GM10248 (cell line): ENCODE results near the gene NELL2.

Experiments used
- CTCF ChIA-PET: fragments of 300-600 bp; sonication (Branson Sonifier 250); formaldehyde crosslinking; extraction: SDS; loops from one replicate; lab custom pipeline; 2021; ENCODE audit warnings: antibody characterized with exemption; lab: Yijun Ruan, JAX
- POLR2A ChIA-PET: fragments of 350-650 bp; sonication (Branson Sonifier 250); formaldehyde crosslinking; extraction: SDS; loops from one replicate; lab custom pipeline; 2020; ENCODE audit warnings: antibody characterized with exemption; lab: Yijun Ruan, JAX
- DNase-seq: peaks from one replicate; pipeline ENCODE4 v3.0.0; 2012; ENCODE audit errors: extremely low spot score
- CTCF ChIP-seq: IDR thresholded peaks from 2 replicates; pipeline ENCODE4 v1.5.1; 2012; ENCODE audit warnings: mild to moderate bottlenecking, low read depth; ENCODE audit errors: extremely low read depth, missing control alignments, control extremely low read depth

The NELL2 gene

GRCh38 chr12:44510510-44510909 lies 365.6 kb downstream of the NELL2 start:
- ChIA-PET POLR2A (no interaction called here), CTCF (interaction anchor here (0.8 to 1.8 kb wide), 11 partner anchors 10 to 193 kb away, joined by 3 to 8 read pairs (median 3); no protein-coding TSS in a partner anchor)
- no peak for DNase-seq
- no peak for TF ChIP-seq CTCF

- no peak for DNase-seq
- ChIA-PET POLR2A (no interaction called here), CTCF (interaction anchor here (0.8 to 1.8 kb wide), 8 partner anchors 9 to 192 kb away, joined by 3 to 8 read pairs (median 4); no protein-coding TSS in a partner anchor)
- no peak for TF ChIP-seq CTCF
Measured at GRCh38 chr12:44510076-44510475, 366.0 kb downstream of the NELL2 start.

- no peak for TF ChIP-seq CTCF
- ChIA-PET CTCF (interaction anchor here (1.1 to 1.8 kb wide), 3 partner anchors 9 to 192 kb away, joined by 3 to 8 read pairs (median 4); no protein-coding TSS in a partner anchor), POLR2A (no interaction called here)
- DNase-seq, result no peak
Measured at GRCh38 chr12:44509471-44509870, 366.6 kb downstream of the NELL2 start.

- ChIA-PET POLR2A (no interaction called here), CTCF (interaction anchor here (1.1 to 1.8 kb wide), 4 partner anchors 17 to 48 kb away, joined by 3 to 4 read pairs (median 4); no protein-coding TSS in a partner anchor)
- no peak for DNase-seq
- no peak for TF ChIP-seq CTCF
Measured at GRCh38 chr12:44507461-44507860, 368.7 kb downstream of the NELL2 start.

GRCh38 chr12:44504799-44505198 lies 371.3 kb downstream of the NELL2 start:
- no peak for DNase-seq
- TF ChIP-seq CTCF, result no peak
- POLR2A ChIA-PET, result no interaction called here
- CTCF ChIA-PET, result no interaction called here

GRCh38 chr12:44503329-44503728 lies 372.8 kb downstream of the NELL2 start:
- no peak for DNase-seq
- CTCF ChIA-PET, result no interaction called here
- POLR2A ChIA-PET, result no interaction called here
- no peak for TF ChIP-seq CTCF
